DMS53 treated with DMSO at 0.1 percent for 48 hours (cell line): Measurements from ENCODE around the gene RHCG.
A peak's percentile ranks its signal among the peaks of the same experiment; 100 is the strongest.

Experiments
- DNase-seq: peaks from one replicate; lab custom pipeline; 2025; ENCODE audit not compliant: unreplicated experiment; lab: John Stamatoyannopoulos, UW

RHCG gene

DNA sequence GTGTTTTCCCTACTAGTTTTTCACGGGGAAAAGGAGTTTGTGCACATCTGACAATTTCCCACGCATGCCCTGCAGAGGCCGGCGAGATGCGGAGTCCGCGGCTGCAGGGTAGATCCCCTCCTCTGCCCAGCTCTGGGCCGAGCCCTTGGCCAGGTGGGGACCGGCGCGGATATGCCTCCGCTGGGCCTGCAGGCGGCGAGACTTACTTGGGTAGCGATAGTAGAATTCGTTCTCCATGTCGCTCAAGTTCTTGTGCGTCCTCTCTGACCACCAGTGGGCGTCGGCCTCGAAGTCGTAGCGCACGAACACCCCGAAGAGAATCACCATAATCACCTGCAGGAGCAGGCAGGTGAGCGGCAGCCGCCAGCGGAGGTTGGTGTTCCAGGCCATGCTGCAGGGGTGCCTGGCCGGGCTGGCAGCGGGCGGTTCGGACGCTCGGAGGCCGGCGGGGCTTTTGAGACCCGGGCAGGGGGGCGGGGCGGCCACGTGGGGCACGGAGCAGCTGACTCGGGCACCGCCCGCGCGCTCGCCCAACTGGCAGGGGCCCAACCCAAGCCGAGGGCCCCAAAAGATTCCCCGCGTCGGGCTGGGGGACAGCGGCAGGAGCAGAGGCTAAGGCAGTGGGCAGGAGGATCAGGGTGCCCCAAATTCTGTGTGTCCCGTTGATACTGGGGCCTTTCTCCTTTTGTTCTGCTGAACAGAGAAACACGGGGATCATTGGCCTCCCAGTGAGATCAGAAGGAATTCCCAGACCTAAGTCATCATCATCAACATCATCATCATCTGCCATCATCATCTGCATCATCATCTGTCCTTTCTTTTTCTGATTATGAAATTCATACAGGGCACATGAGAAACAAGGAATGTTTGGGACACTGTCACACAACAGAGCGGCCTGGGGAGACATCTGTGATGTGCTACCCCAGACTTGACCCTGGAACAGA is at the start of gene RHCG:
RHCG (minus strand) TSS at position 429 of the 944 bp plus-strand sequence; CDS start at position 390, 39 bp downstream.
- DNase-seq = peak; percentile 26

DNA sequence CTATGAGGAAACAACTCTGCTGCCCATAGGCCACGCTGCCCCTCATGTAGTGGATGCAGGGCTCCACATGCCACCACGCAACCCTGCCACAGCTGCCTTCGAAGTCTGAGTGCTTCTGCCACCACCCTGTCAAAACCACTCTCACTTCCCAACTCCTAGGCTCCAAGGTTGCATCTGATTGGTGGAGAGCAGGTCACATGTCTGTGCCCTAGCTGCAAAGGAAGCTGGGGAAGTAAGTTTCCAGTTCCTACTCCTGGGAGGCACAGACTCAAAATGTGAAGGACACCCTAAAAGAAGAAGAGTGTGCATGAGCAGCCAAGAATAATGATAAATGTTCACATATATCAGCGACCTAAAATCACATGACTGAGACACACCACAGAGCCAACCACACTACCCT is 47.0 kb upstream of the RHCG start:
- no peak for DNase-seq

DNA sequence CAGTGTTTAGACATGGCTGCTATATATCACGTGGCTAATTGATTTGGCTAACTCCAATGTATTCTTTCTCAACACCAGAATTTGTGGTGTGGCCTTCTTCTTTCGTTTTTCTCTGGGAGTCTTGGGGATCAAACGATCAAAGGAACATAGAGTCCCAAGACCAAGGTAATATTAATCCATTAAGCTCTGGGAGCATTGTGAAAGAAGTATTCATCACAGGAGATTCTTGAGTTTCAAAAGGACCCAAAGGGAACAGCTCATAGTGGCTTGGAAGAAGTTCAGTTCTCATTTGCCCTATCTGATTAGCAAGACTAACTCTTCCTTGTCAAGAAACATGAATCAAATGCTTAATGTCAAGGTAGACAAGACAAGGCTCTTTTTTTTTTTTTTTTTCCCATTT is 46.0 kb upstream of the RHCG start:
- DNase-seq = no peak

DNA sequence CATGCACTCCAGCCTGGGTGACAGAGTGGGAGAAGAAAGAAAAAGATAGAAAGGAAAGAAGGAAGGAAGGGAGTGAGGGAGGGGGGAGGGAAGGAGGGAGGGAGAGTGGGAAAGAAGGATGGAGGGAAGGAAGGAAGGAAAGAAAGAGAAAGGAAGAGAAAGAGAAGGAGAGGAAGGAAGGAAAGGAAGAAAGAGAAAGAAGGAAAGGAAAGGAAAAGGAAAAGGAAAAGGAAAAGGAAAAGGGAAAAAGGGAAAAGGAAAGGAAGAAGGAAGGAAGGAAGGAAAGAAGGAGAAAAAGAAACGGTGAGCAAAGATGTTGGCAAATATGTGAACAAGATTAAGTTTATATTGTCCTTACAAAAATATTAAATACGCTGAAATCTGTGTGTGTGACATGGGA is 42.6 kb upstream of the RHCG start:
- no peak for DNase-seq

DNA sequence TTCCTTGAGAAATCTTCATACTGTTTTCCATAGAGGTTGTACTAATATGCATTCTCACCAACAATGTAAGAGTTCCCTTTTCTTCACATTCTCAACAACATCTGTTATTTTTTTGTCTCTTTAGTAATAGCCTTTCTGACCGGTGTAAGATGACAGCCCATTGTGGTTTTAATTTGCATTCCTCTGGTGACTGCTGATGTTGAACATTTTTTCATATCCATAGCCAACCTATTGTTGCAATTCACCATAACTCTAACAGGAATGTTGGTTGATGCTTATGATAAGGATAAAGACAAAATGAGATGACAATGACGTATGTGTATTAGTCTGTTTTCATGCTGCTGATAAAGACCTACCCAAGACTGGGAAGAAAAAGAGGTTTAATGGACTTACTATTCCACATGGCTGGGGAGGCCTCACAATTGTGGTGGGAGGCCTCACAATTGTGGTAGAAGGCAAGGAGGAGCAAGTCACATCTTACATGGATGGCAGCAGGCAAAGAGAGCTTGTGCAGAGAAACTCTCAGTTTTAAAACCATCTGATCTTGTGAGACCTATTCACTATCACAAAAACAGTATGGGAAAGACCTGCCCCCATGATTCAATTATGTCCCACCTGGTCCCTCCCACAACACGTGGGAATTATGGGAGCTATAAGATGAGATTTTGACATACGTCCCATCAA is 37.6 kb upstream of the RHCG start:
- DNase-seq = no peak

DNA sequence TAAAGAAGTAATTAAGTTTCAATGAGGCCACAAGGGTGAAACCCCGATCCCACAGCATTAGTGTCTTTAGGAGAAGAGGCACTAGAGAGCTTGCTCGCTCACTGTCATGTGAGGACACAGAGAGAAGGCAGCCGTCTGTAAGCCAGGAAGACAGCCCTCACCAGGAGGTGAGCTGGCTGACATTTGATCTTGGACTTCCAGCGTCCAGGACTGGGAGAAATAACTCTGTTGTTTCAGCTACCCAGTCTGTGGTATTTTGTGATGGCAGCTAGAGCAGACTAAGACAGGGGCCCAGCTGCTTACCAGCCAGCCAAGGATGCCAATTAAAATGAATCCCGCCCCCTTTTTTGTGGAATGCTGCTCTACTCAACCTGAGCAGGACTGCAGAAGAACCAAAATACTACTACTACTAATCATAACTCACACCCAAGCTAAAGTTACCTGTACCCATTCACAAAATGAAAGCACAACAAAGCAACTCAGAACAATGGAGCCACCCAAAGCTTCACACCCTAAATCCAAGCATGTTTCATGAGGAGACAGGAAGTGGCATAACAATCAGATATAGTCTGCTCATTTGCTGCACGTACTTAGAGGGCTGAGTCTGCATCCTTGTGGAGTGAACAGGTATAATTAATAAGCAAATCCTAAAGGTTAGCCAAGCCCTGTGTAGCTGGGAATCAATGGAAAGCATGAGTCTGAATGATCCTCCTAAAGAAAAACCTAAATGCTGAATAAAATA is 35.6 kb upstream of the RHCG start:
- no peak for DNase-seq

DNA sequence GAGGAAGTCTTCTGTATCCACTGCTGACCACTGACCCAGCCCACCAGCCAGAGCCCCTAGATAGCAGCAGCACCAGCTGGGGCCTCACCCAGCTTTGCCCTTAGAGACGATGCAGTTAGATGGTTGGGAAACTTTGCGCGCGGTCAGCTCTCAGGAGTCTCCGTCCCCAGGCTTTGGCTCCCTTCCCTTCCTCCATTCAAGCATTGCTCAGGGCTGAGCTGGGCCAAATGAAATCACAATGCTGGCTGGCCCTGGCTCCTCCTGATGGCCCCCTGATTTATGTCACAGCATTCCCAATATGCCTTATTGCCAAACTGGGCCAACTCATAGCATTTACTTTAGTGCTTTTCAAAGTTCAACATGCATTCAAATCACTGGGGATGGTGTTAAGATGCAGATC is 34.6 kb upstream of the RHCG start:
- no peak for DNase-seq

DNA sequence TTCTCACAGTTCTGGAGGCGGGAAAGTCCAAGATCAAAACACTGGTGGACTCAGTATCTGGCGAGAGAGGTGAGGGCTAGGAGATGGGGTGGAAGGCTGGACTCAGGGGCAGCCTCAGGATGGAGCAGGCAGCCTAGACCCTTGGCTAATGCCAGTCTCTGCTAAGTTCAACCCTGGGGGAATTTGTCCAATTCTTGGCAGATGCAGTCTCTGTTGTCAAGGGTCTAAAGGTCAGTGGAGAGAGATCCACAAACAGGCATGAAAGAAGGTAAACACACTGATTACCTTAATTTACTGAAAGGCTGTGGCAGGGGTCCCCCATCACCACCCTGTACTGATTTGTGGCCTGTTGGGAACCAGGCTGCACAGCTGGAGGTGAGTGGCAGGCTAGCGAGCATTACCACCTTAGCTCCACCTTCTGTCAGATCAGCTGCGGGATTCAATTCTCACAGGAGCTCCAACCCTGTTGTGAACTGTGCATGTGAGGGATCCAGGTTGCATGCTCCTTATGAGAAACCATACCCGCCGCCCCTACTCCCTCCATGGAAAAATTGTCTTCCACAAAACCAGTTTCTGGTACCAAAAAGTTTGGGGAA is 32.5 kb upstream of the RHCG start:
- DNase-seq = no peak

DNA sequence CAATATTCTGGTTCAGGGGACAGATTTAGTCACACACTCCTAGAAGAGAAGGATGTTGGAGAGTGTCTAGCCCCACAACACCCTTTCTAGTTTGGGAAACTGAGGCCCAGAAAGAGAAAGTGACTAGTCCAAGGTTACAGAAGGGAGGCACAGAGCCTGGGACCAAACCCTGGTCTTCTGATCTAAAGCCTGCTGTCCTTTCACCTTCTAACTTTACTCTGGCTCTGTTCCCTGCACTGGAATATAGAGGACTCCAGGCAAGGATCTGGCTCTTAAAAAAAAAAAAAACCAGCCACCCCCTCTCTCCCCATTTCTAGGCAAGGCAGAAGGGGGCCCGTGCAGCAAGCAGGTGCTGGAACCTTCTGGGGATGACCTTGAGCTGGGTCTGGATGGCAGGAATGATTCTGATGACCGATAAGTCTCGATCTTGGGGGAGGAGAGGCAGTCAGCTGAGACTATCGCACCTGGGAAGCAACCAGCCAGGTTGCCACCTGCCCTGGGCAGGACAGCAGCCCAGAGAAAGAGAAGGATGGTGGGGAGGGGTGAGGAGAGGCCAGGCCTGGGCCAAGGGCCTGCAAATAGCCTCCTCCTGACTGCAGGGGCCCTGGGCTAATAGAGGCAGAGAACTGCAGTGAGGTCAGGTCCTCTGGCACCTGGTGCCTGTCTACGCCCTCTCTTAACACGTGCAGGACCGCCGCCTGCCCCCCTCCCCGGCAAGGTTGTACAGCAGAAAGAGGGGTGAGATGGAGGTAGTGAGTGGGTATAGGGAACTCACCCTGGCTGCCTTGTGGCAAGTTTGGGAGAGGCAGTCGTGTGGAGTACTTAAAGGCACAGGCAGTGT is 30.4 kb upstream of the RHCG start:
- no peak for DNase-seq

DNA sequence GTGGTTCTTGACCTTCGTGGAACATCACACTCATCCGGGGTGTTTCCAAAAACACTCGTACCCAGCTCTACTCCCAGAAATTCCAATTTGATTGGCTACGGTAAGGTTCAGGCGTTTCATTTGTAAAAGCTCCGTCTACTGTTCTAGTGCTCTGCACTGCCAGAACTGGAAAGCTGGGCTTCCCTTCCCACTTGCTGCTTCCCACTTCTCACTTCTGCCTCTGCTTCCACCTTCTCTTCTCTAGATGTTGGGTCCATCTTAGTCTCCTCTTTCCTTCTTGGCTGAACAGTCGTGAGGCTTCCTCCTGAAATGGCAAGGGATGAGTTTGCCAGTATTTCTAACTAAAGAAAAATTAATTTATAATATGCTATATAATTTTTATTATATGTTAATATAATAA is 29.8 kb upstream of the RHCG start:
- DNase-seq = no peak

DNA sequence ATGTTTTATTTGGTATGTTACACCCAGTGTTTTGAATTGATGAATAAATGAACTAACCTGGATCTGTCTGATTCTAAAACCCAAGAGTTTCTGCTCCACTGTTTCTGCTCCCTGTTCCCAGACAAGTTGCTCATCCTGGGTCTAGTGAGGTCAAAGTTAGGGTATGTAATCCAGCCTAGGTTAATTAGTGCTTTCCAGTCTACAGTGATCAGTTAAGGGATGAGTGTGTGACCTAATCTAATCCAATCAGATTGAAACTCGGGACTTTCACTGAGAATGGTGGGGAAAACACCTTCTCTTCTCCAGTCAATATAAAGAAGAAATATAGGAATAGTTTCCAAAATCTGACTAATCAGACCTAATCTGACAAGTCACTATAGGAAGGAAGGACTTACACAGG is 27.8 kb upstream of the RHCG start:
- no peak for DNase-seq

DNA sequence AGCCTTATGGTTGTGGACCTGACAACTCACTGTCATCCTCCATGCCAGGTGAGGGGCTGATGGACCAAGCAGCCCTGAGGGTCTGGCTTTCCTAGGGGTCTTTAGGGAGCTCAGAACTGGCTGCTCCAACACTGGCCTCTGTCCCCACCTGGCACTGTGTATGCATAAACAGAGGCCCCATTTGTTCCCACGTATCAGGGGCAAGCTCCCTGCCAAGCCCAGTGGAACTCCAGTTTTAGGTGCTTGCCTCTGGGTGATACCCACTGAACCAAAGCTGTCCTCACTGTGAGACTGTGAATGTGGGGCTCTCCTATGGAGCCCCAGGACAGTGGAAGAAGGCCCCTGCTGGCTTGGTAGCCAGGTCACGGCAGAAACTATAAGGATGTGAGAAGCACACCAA is 26.7 kb upstream of the RHCG start:
- no peak for DNase-seq

DNA sequence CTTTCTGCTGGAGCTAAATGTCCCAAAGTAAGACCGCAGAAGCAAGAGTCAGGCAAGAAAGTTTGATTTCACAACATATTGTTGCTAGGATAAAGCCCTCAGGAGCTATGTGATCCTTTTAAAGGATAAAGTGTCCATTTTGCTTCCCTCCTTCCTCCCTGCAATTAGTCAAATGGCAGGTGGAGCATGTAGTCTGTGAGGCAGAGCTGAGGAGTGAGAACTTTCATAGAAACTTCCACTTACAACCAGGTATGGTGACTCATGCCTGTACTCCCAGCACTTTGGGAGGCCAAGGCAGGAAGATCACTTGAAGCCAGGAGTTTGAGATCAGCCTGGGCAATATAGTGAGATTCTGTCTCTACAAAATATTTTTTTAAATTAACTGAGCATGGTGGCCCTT is 25.2 kb upstream of the RHCG start:
- DNase-seq = no peak

DNA sequence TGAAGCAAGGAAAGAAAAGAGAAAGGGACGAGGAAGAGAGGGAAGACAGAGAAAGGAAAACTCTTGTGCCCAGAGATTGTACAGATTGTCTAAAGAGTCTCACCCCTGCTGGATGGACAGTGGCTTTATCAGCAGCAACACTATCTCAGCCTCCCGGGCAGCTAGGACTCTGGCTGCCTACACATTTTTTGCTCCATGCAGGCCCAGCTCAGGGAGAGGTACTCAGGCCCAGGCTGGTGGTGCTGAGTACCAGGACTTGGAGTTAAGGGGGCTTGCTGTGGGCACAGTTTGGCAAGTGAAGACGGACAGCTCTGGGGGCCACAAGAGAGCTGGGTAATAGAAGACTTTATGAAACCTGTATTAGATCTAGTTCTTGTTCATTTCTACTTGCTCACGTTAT is 19.1 kb upstream of the RHCG start:
- no peak for DNase-seq

DNA sequence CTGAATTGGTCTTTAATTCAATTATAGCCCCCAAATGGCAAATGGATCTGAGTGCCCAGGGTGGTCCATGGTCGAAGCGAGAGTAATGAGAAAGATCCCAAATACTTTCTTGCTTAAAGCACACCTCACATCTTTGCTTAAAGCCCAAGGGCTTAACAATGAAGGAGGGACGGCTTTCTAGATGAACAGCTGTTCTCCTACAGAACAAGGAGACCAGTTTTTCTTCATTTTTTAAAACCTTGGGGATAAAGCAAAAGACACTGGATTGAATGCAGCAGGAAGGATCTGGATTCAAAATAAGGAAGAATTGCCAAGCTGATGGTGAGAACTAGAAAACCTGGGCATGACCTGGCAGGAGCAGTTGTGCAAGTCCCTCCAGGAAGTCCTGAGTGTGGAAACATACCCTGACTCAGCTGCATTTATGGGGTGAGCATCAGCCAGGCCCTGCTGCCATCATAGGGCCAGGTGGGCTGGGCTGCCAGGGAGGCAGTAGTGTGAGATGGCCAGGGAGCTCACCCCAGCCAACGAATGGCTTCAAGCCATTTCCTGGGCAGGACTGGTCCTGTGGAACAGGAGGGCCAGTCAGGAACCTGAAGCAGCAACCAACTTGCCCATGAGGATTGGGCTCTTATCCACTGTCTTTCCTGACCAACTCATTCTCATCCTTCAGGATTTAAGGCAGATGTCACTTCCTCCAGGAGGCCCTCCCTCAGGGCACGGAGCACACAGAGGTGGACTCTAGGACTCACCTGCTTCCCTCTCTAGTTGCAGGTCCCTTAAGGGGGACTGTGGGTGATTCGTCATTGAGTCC is 18.4 kb upstream of the RHCG start:
- DNase-seq = no peak

DNA sequence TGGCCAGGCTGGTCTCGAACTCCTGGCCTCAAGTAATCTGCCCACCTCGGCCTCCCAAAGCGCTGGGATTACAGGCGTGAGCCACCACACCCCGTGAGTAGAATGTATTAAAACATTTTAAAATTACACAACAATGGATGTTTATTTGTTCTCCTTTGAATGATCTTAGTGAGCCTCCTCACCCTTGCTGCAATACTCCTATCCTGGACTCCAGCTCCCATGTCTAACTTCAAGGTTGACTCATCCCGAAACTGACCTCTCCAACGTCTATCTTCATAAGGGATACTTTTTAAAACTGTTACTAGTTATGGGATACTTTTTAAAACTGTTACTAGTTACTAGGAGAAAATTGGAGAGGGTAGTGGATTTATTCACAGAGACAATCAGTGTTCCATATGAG is 17.8 kb upstream of the RHCG start:
- no peak for DNase-seq

DNA sequence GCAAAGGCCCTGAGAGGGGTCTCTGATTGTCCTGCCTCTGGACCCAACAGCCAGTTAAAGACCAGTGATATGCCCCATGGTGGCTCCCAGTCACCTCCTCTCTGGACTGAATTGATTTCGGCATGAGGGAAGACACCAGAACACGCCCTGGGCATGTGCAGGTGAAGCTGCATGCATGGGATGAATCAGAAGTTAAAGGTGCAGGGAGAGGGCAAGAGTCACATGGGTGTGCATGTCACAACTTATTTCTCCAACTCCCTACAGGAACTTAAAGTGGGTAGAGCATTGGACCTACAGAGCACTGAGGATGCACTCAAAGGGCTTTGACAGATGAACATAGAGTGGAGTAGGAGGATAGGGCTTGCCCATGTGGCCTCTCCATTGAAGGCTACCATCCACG is 16.9 kb upstream of the RHCG start:
- no peak for DNase-seq

DNA sequence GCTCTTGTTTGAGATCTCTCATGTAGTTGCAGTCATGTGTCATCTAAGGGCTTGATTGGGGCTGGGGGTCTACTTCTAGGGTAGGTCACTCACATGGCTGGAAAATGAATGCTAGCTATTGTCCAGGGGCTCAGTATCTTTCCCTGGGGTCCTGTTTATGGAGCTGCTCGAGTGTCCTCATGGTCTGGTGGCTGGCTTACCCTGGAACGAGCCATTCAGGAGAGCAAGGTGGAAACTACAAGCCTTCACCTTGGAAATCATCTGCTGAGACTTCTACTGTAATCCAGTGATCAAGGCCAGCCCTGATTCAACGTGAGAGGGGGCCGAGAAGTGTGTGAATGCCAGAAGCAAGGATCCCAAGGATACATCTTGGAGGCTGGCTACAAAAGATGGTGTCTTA is 16.2 kb upstream of the RHCG start:
- no peak for DNase-seq

DNA sequence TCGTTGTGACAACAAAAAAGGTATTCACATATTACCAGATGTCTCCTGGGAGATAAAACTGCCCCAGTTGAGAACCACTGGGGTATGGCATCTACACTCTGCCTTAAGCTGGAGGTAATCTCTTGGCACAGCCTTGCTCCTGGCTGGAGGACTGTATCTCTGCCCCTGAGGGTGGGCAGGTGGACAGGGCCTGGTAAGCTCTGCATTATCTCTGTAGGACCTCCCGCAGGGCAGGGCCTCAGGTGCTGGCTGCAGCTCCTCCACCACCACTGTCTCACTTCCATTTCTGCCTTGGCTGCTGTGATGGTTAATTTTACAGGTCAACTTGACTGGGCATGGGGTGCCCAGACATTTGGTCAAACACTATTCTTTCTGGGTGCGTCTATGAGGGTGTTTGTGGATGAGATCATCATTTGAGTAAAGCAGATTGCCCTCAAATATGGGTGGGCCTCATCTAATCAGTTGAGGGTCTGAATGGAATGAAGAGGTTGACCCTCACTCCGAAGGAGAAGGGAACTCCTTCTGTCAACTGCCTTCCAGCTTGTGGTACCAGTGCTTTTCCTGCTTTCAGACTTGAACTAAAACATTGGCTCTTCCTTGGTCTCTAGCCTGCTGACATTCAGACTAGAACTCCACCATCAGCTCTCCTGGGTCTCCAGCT is 9.8 kb upstream of the RHCG start:
- DNase-seq = no peak
